ENCODE results near the gene KLF13. TPM values are rescaled to one million over a fixed set of nuclear protein-coding genes. Genes with fewer than 3 reads are reported as not detected.

KLF13 gene
- total and polyA plus RNA-seq, 2 experiments from 2014 or later: 23.5 to 28.6 TPM

GRCh38 chr15:31304751-31305365 lies 21.8 kb upstream of the KLF13 start:
- no peak for ATAC-seq
- H3K4me1 Mint-ChIP-seq: peaks cover 64% of the 10 kb centered on the region
- TF ChIP-seq CTCF (conservative IDR thresholded peaks at IDR 0.05; ENCODE audit: low read depth in 2 of 2) (no peak), EZH2 (IDR thresholded peaks at IDR 0.05; ENCODE audit: low read depth, unreplicated experiment) (no peak), JUNB (IDR thresholded peaks at IDR 0.05; ENCODE audit: unreplicated experiment) (no peak), CREB1 (CRISPR knock-in tag; IDR thresholded peaks at IDR 0.05; ENCODE audit: low read depth) (no peak), POLR2AphosphoS5 (IDR thresholded peaks at IDR 0.05; ENCODE audit: low read depth) (no peak), STAT1 (IDR thresholded peaks at IDR 0.05; ENCODE audit: unreplicated experiment) (no peak), ETS1 (IDR thresholded peaks at IDR 0.05) (no peak), NANOG (IDR thresholded peaks at IDR 0.05; ENCODE audit: borderline replicate concordance) (no peak), ZNF331 (CRISPR knock-in tag; IDR thresholded peaks at IDR 0.05; ENCODE audit: low read depth) (no peak), EZH2phosphoT487 (IDR thresholded peaks at IDR 0.05; ENCODE audit: unreplicated experiment) (no peak), ZNF114 (CRISPR knock-in tag; IDR thresholded peaks at IDR 0.05) (no peak)
- TF ChIP-seq, protein P1, sequence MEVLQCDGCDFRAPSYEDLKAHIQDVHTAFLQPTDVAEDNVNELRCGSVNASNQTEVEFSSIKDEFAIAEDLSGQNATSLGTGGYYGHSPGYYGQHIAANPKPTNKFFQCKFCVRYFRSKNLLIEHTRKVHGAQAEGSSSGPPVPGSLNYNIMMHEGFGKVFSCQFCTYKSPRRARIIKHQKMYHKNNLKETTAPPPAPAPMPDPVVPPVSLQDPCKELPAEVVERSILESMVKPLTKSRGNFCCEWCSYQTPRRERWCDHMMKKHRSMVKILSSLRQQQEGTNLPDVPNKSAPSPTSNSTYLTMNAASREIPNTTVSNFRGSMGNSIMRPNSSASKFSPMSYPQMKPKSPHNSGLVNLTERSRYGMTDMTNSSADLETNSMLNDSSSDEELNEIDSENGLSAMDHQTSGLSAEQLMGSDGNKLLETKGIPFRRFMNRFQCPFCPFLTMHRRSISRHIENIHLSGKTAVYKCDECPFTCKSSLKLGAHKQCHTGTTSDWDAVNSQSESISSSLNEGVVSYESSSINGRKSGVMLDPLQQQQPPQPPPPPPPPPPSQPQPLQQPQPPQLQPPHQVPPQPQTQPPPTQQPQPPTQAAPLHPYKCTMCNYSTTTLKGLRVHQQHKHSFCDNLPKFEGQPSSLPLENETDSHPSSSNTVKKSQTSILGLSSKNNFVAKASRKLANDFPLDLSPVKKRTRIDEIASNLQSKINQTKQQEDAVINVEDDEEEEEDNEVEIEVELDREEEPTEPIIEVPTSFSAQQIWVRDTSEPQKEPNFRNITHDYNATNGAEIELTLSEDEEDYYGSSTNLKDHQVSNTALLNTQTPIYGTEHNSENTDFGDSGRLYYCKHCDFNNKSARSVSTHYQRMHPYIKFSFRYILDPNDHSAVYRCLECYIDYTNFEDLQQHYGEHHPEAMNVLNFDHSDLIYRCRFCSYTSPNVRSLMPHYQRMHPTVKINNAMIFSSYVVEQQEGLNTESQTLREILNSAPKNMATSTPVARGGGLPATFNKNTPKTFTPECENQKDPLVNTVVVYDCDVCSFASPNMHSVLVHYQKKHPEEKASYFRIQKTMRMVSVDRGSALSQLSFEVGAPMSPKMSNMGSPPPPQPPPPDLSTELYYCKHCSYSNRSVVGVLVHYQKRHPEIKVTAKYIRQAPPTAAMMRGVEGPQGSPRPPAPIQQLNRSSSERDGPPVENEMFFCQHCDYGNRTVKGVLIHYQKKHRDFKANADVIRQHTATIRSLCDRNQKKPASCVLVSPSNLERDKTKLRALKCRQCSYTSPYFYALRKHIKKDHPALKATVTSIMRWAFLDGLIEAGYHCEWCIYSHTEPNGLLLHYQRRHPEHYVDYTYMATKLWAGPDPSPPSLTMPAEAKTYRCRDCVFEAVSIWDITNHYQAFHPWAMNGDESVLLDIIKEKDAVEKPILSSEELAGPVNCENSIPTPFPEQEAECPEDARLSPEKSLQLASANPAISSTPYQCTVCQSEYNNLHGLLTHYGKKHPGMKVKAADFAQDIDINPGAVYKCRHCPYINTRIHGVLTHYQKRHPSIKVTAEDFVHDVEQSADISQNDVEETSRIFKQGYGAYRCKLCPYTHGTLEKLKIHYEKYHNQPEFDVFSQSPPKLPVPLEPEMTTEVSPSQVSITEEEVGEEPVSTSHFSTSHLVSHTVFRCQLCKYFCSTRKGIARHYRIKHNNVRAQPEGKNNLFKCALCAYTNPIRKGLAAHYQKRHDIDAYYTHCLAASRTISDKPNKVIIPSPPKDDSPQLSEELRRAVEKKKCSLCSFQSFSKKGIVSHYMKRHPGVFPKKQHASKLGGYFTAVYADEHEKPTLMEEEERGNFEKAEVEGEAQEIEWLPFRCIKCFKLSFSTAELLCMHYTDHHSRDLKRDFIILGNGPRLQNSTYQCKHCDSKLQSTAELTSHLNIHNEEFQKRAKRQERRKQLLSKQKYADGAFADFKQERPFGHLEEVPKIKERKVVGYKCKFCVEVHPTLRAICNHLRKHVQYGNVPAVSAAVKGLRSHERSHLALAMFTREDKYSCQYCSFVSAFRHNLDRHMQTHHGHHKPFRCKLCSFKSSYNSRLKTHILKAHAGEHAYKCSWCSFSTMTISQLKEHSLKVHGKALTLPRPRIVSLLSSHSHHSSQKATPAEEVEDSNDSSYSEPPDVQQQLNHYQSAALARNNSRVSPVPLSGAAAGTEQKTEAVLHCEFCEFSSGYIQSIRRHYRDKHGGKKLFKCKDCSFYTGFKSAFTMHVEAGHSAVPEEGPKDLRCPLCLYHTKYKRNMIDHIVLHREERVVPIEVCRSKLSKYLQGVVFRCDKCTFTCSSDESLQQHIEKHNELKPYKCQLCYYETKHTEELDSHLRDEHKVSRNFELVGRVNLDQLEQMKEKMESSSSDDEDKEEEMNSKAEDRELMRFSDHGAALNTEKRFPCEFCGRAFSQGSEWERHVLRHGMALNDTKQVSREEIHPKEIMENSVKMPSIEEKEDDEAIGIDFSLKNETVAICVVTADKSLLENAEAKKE (CRISPR knock-in tag; IDR thresholded peaks at IDR 0.05): no peak
- TF ChIP-seq, protein P2, sequence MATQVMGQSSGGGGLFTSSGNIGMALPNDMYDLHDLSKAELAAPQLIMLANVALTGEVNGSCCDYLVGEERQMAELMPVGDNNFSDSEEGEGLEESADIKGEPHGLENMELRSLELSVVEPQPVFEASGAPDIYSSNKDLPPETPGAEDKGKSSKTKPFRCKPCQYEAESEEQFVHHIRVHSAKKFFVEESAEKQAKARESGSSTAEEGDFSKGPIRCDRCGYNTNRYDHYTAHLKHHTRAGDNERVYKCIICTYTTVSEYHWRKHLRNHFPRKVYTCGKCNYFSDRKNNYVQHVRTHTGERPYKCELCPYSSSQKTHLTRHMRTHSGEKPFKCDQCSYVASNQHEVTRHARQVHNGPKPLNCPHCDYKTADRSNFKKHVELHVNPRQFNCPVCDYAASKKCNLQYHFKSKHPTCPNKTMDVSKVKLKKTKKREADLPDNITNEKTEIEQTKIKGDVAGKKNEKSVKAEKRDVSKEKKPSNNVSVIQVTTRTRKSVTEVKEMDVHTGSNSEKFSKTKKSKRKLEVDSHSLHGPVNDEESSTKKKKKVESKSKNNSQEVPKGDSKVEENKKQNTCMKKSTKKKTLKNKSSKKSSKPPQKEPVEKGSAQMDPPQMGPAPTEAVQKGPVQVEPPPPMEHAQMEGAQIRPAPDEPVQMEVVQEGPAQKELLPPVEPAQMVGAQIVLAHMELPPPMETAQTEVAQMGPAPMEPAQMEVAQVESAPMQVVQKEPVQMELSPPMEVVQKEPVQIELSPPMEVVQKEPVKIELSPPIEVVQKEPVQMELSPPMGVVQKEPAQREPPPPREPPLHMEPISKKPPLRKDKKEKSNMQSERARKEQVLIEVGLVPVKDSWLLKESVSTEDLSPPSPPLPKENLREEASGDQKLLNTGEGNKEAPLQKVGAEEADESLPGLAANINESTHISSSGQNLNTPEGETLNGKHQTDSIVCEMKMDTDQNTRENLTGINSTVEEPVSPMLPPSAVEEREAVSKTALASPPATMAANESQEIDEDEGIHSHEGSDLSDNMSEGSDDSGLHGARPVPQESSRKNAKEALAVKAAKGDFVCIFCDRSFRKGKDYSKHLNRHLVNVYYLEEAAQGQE (IDR thresholded peaks at IDR 0.05; ENCODE audit: unreplicated experiment): no peak
- H3K9me3 Mint-ChIP-seq: no peaks in the 10 kb centered on the region
- no peaks in the 10 kb centered on the region for H4K20me1 ChIP-seq (replicated peaks; ENCODE audit: insufficient read depth)
- peaks cover 15% of the 10 kb centered on the region for H3F3A ChIP-seq (replicated peaks; ENCODE audit: low read depth)
- no peaks in the 10 kb centered on the region for H3K79me2 ChIP-seq (replicated peaks; ENCODE audit: insufficient read depth)
- H2AFZ ChIP-seq: no peak overlapping the region
- peak overlapping the region; percentile 74; the same call in 1 of the 2 replicates for H3K4me2 ChIP-seq
- no peak overlapping the region for H3K4me3 Mint-ChIP-seq
- no peaks in the 10 kb centered on the region for H3K36me3 ChIP-seq (ENCODE audit: insufficient read depth)
- peaks cover 63% of the 10 kb centered on the region for H3K4me1 ChIP-seq (ENCODE audit: insufficient read depth)
- no peaks in the 10 kb centered on the region for H3K9me2 ChIP-seq (ENCODE audit: insufficient read depth)
- no peaks in the 10 kb centered on the region for H3K27me3 ChIP-seq (ENCODE audit: insufficient read depth)
- peak overlapping the region; percentile 70; the same call in 1 of the 2 replicates for H3K27ac Mint-ChIP-seq
- no peak overlapping the region for H3K27ac ChIP-seq (ENCODE audit: low read depth)
- H3K4me3 ChIP-seq: no peak overlapping the region
- peak; percentile 37 for DNase-seq (ENCODE audit: low spot score)
- H3K27me3 Mint-ChIP-seq (ENCODE audit: insufficient read depth, low read depth, poor library complexity): peaks cover 23% of the 10 kb centered on the region
- H3K36me3 Mint-ChIP-seq (ENCODE audit: low read depth): no peaks in the 10 kb centered on the region; the same call in 2 of the 3 replicates
